ENCODE data around the gene SLC35E3. TPM values are rescaled to one million over a fixed set of nuclear protein-coding genes. Genes with fewer than 3 reads are reported as not detected.

SLC35E3 gene
- total and polyA plus RNA-seq, 2 experiments from 2014 or later = 6.9 to 25.4 TPM

GRCh38 chr12:68761901-68762630 is 16.1 kb downstream of the SLC35E3 start:
- H3K27ac ChIP-seq = no peak overlapping the region
- no peaks in the 10 kb centered on the region for H3K27me3 ChIP-seq
- DNase-seq (ENCODE audit: low read depth in 1 of 2, low spot score in 1 of 2) = no peak
- H3K4me3 ChIP-seq = no peak overlapping the region
- peaks cover 18% of the 10 kb centered on the region for H3K36me3 ChIP-seq
- H3K9me3 ChIP-seq (ENCODE audit: low read depth) = no peaks in the 10 kb centered on the region
- TF ChIP-seq CTCF (IDR thresholded peaks at IDR 0.05; ENCODE audit: low read depth, low read length) = no peak
- H3K4me1 ChIP-seq (ENCODE audit: low read depth) = no peaks in the 10 kb centered on the region

DNA sequence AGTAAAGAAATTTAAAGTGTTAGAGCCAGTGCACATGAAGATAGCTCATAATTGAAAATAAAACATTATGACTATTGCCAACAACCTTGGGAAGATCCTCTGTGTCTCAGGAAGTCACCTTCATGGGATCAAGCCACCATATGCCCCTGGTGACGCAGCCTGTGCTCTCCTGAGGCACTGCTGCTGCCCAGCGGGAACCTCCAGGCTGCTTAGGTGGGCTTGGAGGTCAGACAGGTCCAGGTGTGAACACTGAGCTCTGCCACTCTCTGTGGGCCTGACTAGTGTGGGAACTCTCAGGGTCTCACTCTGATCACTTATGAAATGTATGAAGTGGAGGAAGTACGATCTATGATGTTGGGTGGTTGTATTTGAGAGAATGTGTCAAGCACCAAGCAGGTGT is 16.7 kb downstream of the SLC35E3 start:
- DNase-seq (ENCODE audit: low read depth in 1 of 2, low spot score in 1 of 2) = no peak
- Histone ChIP-seq H3K27ac (no peak overlapping the region), H3K27me3 (no peaks in the 10 kb centered on the region), H3K36me3 (peaks cover 17% of the 10 kb centered on the region), H3K4me1 (ENCODE audit: low read depth) (no peaks in the 10 kb centered on the region), H3K4me3 (no peak overlapping the region), H3K9me3 (ENCODE audit: low read depth) (no peaks in the 10 kb centered on the region)
- TF ChIP-seq CTCF (IDR thresholded peaks at IDR 0.05; ENCODE audit: low read depth, low read length) = no peak

- H3K36me3 ChIP-seq = peaks cover 9% of the 10 kb centered on the region
- H3K27me3 ChIP-seq = no peaks in the 10 kb centered on the region
- no peaks in the 10 kb centered on the region for H3K4me1 ChIP-seq (ENCODE audit: low read depth)
- no peak overlapping the region for H3K4me3 ChIP-seq
- no peak for DNase-seq (ENCODE audit: low read depth in 1 of 2, low spot score in 1 of 2)
- no peak for TF ChIP-seq CTCF (IDR thresholded peaks at IDR 0.05; ENCODE audit: low read depth, low read length)
- no peaks in the 10 kb centered on the region for H3K9me3 ChIP-seq (ENCODE audit: low read depth)
- no peak overlapping the region for H3K27ac ChIP-seq
Measured at GRCh38 chr12:68765696-68766095, 19.7 kb downstream of the SLC35E3 start.

- TF ChIP-seq CTCF (IDR thresholded peaks at IDR 0.05; ENCODE audit: low read depth, low read length) = no peak
- Histone ChIP-seq H3K4me1 (ENCODE audit: low read depth) (no peaks in the 10 kb centered on the region), H3K36me3 (peaks cover 9% of the 10 kb centered on the region), H3K27me3 (no peaks in the 10 kb centered on the region), H3K4me3 (no peak overlapping the region), H3K9me3 (ENCODE audit: low read depth) (no peaks in the 10 kb centered on the region), H3K27ac (no peak overlapping the region)
- DNase-seq (ENCODE audit: low read depth in 1 of 2, low spot score in 1 of 2) = no peak
Measured at GRCh38 chr12:68766646-68767045, 20.7 kb downstream of the SLC35E3 start.

GRCh38 chr12:68767191-68767590 is 21.2 kb downstream of the SLC35E3 start:
- H3K27me3 ChIP-seq = no peaks in the 10 kb centered on the region
- peaks cover 9% of the 10 kb centered on the region for H3K36me3 ChIP-seq
- no peaks in the 10 kb centered on the region for H3K4me1 ChIP-seq (ENCODE audit: low read depth)
- H3K9me3 ChIP-seq (ENCODE audit: low read depth) = no peaks in the 10 kb centered on the region
- H3K4me3 ChIP-seq = no peak overlapping the region
- no peak for DNase-seq (ENCODE audit: low read depth in 1 of 2, low spot score in 1 of 2)
- H3K27ac ChIP-seq = no peak overlapping the region
- TF ChIP-seq CTCF (IDR thresholded peaks at IDR 0.05; ENCODE audit: low read depth, low read length) = no peak

All from cardiac muscle cell (in vitro differentiated cells and primary cell).